GM12875 (cell line): ENCODE measurements around the gene ZNF598.

Experiments used
- H3K4me3 ChIP-seq: one replicate; pipeline ENCODE4 v1.5.1; 2011; ENCODE audit warnings: low read depth, low read length, control low read depth
- TF ChIP-seq, protein P1 (sequence below): IDR thresholded peaks from 2 replicates; pipeline ENCODE4 v1.5.1; 2011; ENCODE audit warnings: low read depth, mild to moderate bottlenecking, control low read depth, inconsistent platforms, low read length, moderate library complexity, borderline replicate concordance; ENCODE audit not compliant: insufficient read depth

The ZNF598 gene

GRCh38 chr16:2009791-2010510, at the start of gene ZNF598:
TSS of gene ZNF598 (minus strand) at chr16:2009821.
- TF ChIP-seq, protein P1, sequence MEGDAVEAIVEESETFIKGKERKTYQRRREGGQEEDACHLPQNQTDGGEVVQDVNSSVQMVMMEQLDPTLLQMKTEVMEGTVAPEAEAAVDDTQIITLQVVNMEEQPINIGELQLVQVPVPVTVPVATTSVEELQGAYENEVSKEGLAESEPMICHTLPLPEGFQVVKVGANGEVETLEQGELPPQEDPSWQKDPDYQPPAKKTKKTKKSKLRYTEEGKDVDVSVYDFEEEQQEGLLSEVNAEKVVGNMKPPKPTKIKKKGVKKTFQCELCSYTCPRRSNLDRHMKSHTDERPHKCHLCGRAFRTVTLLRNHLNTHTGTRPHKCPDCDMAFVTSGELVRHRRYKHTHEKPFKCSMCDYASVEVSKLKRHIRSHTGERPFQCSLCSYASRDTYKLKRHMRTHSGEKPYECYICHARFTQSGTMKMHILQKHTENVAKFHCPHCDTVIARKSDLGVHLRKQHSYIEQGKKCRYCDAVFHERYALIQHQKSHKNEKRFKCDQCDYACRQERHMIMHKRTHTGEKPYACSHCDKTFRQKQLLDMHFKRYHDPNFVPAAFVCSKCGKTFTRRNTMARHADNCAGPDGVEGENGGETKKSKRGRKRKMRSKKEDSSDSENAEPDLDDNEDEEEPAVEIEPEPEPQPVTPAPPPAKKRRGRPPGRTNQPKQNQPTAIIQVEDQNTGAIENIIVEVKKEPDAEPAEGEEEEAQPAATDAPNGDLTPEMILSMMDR: no peak
- peak within 1 kb of the TSS; percentile 73 for H3K4me3 ChIP-seq

GRCh38 chr16:2058872-2059271, 49.3 kb upstream of the ZNF598 start:
- H3K4me3 ChIP-seq: no peak overlapping the region
- TF ChIP-seq, protein P1: no peak

GRCh38 chr16:2058420-2058819, 48.8 kb upstream of the ZNF598 start:
- H3K4me3 ChIP-seq: no peak overlapping the region
- TF ChIP-seq, protein P1: no peak

DNA sequence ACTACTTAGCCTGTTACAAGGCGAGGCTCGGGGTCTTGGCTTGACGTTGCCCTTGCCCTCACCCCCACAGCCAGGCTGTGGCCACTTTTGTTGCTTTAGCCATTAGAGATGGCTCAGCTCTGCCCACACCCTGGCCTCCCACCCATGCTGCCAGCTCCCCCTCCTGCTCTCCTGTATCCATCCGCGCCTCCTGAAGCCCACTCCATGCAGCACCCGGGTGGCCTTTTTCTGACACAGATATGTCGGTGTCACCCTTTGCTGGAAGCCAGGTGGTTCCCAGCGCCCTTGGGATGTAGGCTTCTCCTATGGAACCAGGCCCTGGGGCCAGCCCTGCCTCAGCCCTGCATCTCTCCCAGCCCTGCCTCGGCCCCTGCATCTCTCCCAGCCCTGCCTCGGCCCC, 47.8 kb upstream of the ZNF598 start:
- TF ChIP-seq, protein P1: no peak
- no peak overlapping the region for H3K4me3 ChIP-seq

GRCh38 chr16:2056681-2057407, 47.2 kb upstream of the ZNF598 start:
- no peak overlapping the region for H3K4me3 ChIP-seq
- TF ChIP-seq, protein P1: no peak

- TF ChIP-seq, protein P1: no peak
- H3K4me3 ChIP-seq: no peak overlapping the region
Measured at GRCh38 chr16:2056077-2056476, 46.5 kb upstream of the ZNF598 start.
